Prostate gland (tissue), 1 donor: Measurements from ENCODE around the gene TSR3.

ENCODE experiments used
- POLR2A ChIP-seq: fragments of 450-650 bp; IDR thresholded peaks from one replicate; pipeline ENCODE4 v1.6.1; 2016; ENCODE audit warnings: antibody characterized with exemption, mild to moderate bottlenecking
- POLR2AphosphoS5 ChIP-seq: sonication (generic); formaldehyde crosslinking; IDR thresholded peaks from one replicate; pipeline ENCODE4 v1.6.1; 2017; ENCODE audit warnings: antibody characterized with exemption

DNA sequence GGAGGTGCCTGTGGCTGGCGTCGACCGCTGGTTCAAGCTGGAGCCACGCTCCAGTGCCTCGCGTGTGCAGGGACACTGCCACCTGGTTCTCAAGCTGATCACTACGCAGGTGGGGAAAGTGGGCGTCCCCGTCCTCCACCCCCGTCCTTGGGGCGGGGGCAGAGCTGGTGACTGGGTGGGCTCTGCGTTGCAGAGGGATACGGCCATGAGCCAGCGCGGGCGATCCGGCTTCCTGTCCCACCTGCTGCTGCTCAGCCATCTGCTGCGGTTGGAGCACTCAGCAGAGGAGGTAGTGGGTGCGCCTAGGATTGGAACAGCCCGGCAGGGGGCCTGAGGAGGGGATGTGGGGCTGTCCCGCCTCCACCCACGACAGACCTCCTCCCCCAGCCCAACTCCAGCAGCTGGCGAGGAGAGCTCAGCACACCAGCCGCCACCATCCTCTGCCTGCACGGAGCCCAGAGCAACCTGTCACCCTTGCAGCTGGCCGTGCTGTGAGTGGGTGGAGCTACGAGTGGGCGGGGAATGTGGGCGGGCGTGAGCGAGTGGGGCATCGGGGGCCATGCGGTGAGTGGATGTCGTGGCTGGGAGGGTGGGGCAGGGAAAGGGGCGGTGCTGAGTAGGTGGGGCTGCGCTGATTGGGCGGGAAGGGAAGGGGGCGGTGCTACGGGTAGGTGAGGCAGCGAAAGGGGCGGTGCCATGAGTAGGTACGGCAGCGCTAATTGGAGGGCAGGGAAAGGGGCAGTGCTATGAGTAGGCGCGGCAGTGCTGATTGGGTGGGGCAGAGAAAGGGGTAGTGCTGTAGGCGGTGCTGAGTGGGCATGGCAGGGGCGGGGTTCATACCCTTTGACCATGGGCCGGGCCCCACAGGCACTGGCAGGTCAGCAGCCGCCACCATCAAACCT, 8.9 kb downstream of the TSR3 start:
- TF ChIP-seq POLR2A = no peak
- TF ChIP-seq POLR2AphosphoS5 = peak; percentile 50
